Activated T-helper 2 cell treated with anti-CD3 and anti-CD28 coated beads, Interferon-gamma antibody, Interleukin-2, Interleukin-4, amounts not matched to agents 10 μg/mL and 5 μg/mL and 100 μg/mL, durations not matched to agents 14 hours and 24 hours and 36 hours (primary cell): Measurements from ENCODE around the gene PKMYT1. TPM values are rescaled to one million over a fixed set of nuclear protein-coding genes. Genes with fewer than 3 reads are reported as not detected.

Experiments used
- DNase-seq: peaks from one replicate; pipeline ENCODE4 v3.0.0; 2021; ENCODE audit warnings: low spot score
- H3K27ac Mint-ChIP-seq: one replicate; pipeline ENCODE4 v1.8.0; 2021; ENCODE audit warnings: mixed read lengths
- H3K27me3 Mint-ChIP-seq: one replicate; pipeline ENCODE4 v1.8.0; 2021; ENCODE audit warnings: low read depth, mixed read lengths
- H3K36me3 Mint-ChIP-seq: one replicate; pipeline ENCODE4 v1.8.0; 2021; ENCODE audit warnings: low read depth, mixed read lengths
- H3K4me1 Mint-ChIP-seq: one replicate; pipeline ENCODE4 v1.8.0; 2021; ENCODE audit warnings: low read depth, mixed read lengths
- H3K4me3 Mint-ChIP-seq: one replicate; pipeline ENCODE4 v1.8.0; 2021; ENCODE audit warnings: low read depth, mild to moderate bottlenecking, moderate library complexity, mixed read lengths
- H3K9me3 Mint-ChIP-seq: one replicate; pipeline ENCODE4 v1.8.0; 2021; ENCODE audit warnings: mixed read lengths
- intact Hi-C: fragments of 100-400 bp; cut with micrococcal nuclease; formaldehyde crosslinking; loops from one replicate; pipeline ENCODE4 v1.15.1; 2023
- total RNA-seq: library from RNA; stranded (reverse); gene quantifications from 2 replicates; pipeline ENCODE4 v1.2.3, GENCODE V29; 2022

PKMYT1 gene
- 102 and 106 TPM in 2 replicates for total RNA-seq

GRCh38 chr16:2980227-2981176 is at the start of gene PKMYT1:
TSS of gene PKMYT1 (minus strand) at chr16:2980446. CDS start at chr16:2979657, 789 bp downstream.
- H3K4me1 Mint-ChIP-seq = peaks cover 9% of the 10 kb centered on the region
- peak within 1 kb of the TSS; percentile 90 for H3K4me3 Mint-ChIP-seq
- peak; percentile 95 for DNase-seq
- H3K27ac Mint-ChIP-seq = peak within 1 kb of the TSS; percentile 88
- intact Hi-C loops = loop anchor here (5.0 kb wide), 1 partner anchor 42 kb away; the partner anchor contains the start of genes HCFC1R1, THOC6 and TNFRSF12A
- H3K9me3 Mint-ChIP-seq = no peaks in the 10 kb centered on the region
- no peaks in the 10 kb centered on the region for H3K27me3 Mint-ChIP-seq
- H3K36me3 Mint-ChIP-seq = peaks cover 20% of the 10 kb centered on the region

DNA sequence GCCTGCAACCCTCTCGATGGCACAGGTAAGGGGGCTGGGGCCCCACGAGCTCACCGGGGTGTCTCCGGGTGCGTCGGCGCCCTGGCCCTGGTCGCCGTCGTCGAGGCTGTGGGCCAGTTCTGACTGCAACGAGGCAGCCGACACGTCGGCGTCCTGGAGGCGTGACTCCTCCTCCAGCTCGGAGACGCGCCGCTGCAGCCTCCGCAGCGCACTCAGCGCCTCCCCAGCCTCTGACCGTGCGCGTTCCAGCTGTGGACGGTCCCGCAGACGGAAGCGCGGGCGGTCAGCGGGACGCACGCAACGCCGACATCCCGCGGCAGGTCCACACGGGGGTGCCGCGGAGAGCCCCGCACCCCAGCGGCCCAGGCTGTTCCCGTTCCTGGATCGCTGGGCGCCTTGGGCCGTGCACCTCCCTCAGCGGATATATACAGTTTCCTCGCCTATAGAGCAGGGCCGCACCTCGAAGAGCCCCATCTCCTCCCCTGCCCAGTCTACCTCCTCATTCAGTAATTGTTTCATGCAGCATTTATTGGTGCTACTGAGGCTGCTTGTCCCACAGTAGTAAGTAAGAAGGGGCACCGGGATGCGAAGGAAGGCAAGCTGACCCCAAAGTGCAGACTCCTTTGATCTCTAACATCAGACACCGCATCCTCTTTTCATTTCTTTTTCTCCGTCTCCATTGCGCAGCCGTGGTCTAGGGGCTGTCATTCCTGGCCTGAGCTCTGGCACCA is 49.4 kb upstream of the PKMYT1 start:
- Mint-ChIP-seq H3K27ac (peak overlapping the region; percentile 49), H3K36me3 (peaks cover 25% of the 10 kb centered on the region), H3K4me3 (peak overlapping the region; percentile 66), H3K9me3 (no peaks in the 10 kb centered on the region), H3K27me3 (peaks cover 27% of the 10 kb centered on the region), H3K4me1 (peaks cover 23% of the 10 kb centered on the region)
- intact Hi-C loops = loop anchor here (2.0 to 10.0 kb wide), 3 partner anchors 15 to 138 kb away; no protein-coding TSS in a partner anchor
- DNase-seq = peak; percentile 52

DNA sequence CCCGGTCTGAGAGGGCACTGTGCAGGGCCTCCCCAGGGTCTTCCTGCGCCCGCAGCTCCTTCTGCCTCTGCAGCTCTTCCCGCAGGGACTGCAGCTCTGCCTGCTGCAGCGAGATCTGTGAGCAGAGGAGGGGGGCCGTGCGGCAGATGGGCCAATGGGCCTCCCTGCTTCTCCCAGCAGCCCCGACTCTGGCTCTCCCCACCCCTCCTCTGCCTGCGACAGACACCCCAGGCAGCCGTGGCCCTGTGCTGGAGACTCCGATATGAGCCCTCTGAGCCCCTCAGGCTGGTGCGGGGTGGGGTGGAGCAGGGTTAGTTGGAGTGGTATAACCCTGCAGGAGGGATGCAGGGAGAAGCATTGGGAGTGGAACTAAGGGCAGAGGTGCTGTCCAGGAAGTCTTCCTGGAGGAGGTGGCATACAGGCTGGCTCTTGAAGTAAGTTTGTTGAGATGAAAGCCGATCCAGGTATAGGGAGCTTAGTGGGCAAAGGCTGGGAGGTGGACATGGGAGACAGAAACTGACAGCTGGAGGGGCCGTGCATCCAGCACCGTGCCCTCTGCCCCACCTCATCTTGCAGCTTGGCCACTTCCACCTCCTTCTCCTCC is 48.6 kb upstream of the PKMYT1 start:
- intact Hi-C loops = loop anchor here (10.0 kb wide), 1 partner anchor 96 kb away; no protein-coding TSS in a partner anchor
- Mint-ChIP-seq H3K4me3 (peak overlapping the region; percentile 66), H3K27me3 (peaks cover 23% of the 10 kb centered on the region), H3K4me1 (peaks cover 25% of the 10 kb centered on the region), H3K9me3 (no peaks in the 10 kb centered on the region), H3K36me3 (peaks cover 28% of the 10 kb centered on the region), H3K27ac (no peak overlapping the region)
- no peak for DNase-seq

DNA sequence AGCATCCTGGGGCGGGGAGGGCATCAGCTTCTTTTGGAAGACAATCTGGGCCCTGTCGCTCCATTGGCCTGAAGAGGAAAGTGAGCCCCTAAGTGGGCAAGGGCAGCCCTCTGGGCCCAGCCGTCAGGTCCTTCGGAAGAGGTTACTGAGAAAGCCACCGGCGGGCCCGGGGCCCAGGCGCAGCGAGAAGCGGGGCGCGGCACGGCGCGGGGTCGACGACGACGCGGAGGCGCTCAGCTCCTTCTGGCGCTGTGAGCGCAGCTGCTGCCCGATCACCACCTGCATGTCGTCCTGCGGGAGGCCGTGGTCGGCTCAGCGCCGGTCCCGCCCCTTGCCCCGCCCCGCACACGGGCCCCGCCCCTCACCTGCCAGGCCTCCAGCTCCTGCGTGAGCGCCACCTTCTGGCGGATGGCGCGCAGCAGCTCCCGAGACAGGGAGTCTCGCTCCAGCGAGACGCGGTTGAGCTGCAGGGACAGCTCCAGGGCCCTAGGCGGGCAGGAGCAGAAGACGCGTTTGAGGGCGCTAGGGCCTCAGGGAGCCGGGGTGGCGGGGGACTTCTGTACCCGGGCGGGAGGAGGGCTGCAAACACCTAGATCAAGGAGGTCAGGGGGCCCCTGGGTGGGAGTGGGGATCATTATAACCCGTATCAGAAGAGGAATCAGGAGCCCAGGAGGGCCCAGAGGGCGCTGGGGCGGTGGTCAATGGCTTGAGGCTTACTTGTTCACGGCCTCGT is 47.9 kb upstream of the PKMYT1 start:
- peaks cover 28% of the 10 kb centered on the region for H3K36me3 Mint-ChIP-seq
- H3K27me3 Mint-ChIP-seq = peaks cover 16% of the 10 kb centered on the region
- peak; percentile 79 for DNase-seq
- H3K9me3 Mint-ChIP-seq = no peaks in the 10 kb centered on the region
- no peak overlapping the region for H3K27ac Mint-ChIP-seq
- H3K4me1 Mint-ChIP-seq = peaks cover 28% of the 10 kb centered on the region
- peak overlapping the region; percentile 66 for H3K4me3 Mint-ChIP-seq
- intact Hi-C loops = loop anchor here (10.0 kb wide), 1 partner anchor 97 kb away; no protein-coding TSS in a partner anchor

- intact Hi-C loops = loop anchor here (10.0 kb wide), 1 partner anchor 97 kb away; no protein-coding TSS in a partner anchor
- Mint-ChIP-seq H3K9me3 (no peaks in the 10 kb centered on the region), H3K4me1 (peaks cover 32% of the 10 kb centered on the region), H3K4me3 (no peak overlapping the region), H3K27ac (no peak overlapping the region), H3K27me3 (peaks cover 10% of the 10 kb centered on the region), H3K36me3 (peaks cover 28% of the 10 kb centered on the region)
- no peak for DNase-seq
Measured at GRCh38 chr16:3027489-3027795, 47.2 kb upstream of the PKMYT1 start.

- Mint-ChIP-seq H3K4me1 (peaks cover 38% of the 10 kb centered on the region), H3K4me3 (no peak overlapping the region), H3K27me3 (peaks cover 7% of the 10 kb centered on the region), H3K27ac (no peak overlapping the region), H3K36me3 (peaks cover 28% of the 10 kb centered on the region), H3K9me3 (no peaks in the 10 kb centered on the region)
- intact Hi-C loops = loop anchor here (10.0 kb wide), 1 partner anchor 98 kb away; no protein-coding TSS in a partner anchor
- DNase-seq = no peak
Measured at GRCh38 chr16:3026609-3027488, 46.6 kb upstream of the PKMYT1 start.

DNA sequence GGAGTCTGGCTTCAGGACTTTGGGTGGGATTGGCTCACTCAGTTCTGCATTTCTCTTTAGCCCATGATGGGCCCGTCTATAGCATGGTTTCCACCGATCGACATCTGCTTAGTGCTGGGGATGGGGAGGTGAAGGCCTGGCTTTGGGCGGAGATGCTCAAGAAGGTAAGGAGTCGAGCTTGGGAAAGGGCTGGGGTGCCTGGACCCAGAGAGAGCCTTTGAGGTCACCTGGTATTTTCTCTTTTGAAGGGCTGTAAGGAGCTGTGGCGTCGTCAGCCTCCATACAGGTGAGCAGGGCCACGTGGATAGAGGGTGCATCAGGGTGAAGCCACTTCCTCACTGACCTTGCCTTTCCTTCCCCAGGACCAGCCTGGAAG is 45.7 kb upstream of the PKMYT1 start:
- Mint-ChIP-seq H3K9me3 (no peaks in the 10 kb centered on the region), H3K4me3 (no peak overlapping the region), H3K27ac (no peak overlapping the region), H3K36me3 (peaks cover 28% of the 10 kb centered on the region), H3K4me1 (peaks cover 45% of the 10 kb centered on the region), H3K27me3 (peaks cover 6% of the 10 kb centered on the region)
- intact Hi-C loops = loop anchor here (10.0 kb wide), 1 partner anchor 99 kb away; no protein-coding TSS in a partner anchor
- no peak for DNase-seq

- peaks cover 28% of the 10 kb centered on the region for H3K36me3 Mint-ChIP-seq
Measured at GRCh38 chr16:3025032-3026002, 45.1 kb upstream of the PKMYT1 start.

GRCh38 chr16:3023669-3024478 is 43.6 kb upstream of the PKMYT1 start, which contains the start of the genes HCFC1R1 and THOC6:
TSS of gene HCFC1R1 (minus strand) at chr16:3023942. CDS start at chr16:3023941, 1 bp downstream.
TSS of gene THOC6 (plus strand) at chr16:3024035. CDS start at chr16:3024327, 292 bp downstream.
- Mint-ChIP-seq H3K27me3 (peaks cover 3% of the 10 kb centered on the region), H3K4me3 (peak within 1 kb of the TSS; percentile 87), H3K9me3 (no peaks in the 10 kb centered on the region), H3K36me3 (peaks cover 28% of the 10 kb centered on the region), H3K27ac (peak within 1 kb of the TSS; percentile 90), H3K4me1 (peaks cover 39% of the 10 kb centered on the region)
- intact Hi-C loops = loop anchor here (2.0 to 10.0 kb wide), 3 partner anchors 42 to 119 kb away; partner anchors contain the start of gene PKMYT1
- peak; percentile 95 for DNase-seq

More at GRCh38 chr16:3025032-3026002, 45.1 kb upstream of the PKMYT1 start:
- Mint-ChIP-seq H3K27ac (no peak overlapping the region), H3K4me1 (peaks cover 45% of the 10 kb centered on the region), H3K4me3 (peak overlapping the region; percentile 21), H3K27me3 (peaks cover 5% of the 10 kb centered on the region), H3K9me3 (no peaks in the 10 kb centered on the region)
- no peak for DNase-seq
- intact Hi-C loops = loop anchor here (10.0 kb wide), 1 partner anchor 99 kb away; no protein-coding TSS in a partner anchor

DNA sequence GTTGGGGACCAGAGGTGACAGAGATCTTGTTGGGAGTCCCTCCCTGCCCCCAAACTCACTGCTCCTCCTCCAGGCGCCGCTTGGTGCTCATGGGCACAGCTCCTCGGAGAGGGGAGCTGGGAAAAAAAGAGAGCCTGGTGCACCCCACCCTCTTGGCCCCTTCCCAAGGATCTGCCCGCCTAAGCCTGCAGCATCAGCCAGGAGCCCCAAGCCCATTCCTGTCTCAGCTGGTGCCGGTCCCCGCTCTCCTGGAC is 43.1 kb upstream of the PKMYT1 start:
- peaks cover 28% of the 10 kb centered on the region for H3K36me3 Mint-ChIP-seq

More for the DNA sequence above, 43.1 kb upstream of the PKMYT1 start:
- peak overlapping the region; percentile 90 for H3K27ac Mint-ChIP-seq
- intact Hi-C loops = loop anchor here (2.0 to 10.0 kb wide), 3 partner anchors 41 to 119 kb away; partner anchors contain the start of gene PKMYT1
- peaks cover 37% of the 10 kb centered on the region for H3K4me1 Mint-ChIP-seq
- peaks cover 7% of the 10 kb centered on the region for H3K27me3 Mint-ChIP-seq
- H3K4me3 Mint-ChIP-seq = peak overlapping the region; percentile 87
- DNase-seq = no peak
- H3K9me3 Mint-ChIP-seq = no peaks in the 10 kb centered on the region
